ENCODE measurements around the gene CALHM6. TPM values are rescaled to one million over a fixed set of nuclear protein-coding genes. Genes with fewer than 3 reads are reported as not detected.

The CALHM6 gene
- total and polyA plus RNA-seq, 2 experiments from 2014 or later: 1.2 to 1.6 TPM

DNA sequence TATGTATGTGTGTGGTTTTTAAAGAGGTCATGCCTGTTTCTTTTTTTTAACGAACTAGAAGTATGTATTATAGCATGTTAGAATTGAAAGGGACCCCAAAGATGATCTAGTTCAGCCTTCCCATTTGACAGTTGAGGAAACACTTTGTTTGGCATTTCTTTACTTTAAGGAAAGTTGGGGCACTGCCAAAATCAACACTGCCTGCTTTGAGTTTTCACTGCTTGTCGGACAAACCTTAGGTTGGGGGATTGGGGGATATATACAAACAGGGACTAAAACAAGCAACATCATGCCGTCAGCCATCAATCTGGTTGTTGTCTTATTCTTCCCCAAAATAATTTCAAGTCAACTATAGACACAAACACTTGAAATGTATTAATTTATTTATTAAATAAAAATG lies 14.1 kb upstream of the CALHM6 start (continued):
- TF ChIP-seq, protein P1, sequence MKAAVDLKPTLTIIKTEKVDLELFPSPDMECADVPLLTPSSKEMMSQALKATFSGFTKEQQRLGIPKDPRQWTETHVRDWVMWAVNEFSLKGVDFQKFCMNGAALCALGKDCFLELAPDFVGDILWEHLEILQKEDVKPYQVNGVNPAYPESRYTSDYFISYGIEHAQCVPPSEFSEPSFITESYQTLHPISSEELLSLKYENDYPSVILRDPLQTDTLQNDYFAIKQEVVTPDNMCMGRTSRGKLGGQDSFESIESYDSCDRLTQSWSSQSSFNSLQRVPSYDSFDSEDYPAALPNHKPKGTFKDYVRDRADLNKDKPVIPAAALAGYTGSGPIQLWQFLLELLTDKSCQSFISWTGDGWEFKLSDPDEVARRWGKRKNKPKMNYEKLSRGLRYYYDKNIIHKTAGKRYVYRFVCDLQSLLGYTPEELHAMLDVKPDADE (IDR thresholded peaks at IDR 0.05): no peak
- no peak for TF ChIP-seq CREB1 (CRISPR knock-in tag; IDR thresholded peaks at IDR 0.05; ENCODE audit: low read depth)
- TF ChIP-seq, protein P2, sequence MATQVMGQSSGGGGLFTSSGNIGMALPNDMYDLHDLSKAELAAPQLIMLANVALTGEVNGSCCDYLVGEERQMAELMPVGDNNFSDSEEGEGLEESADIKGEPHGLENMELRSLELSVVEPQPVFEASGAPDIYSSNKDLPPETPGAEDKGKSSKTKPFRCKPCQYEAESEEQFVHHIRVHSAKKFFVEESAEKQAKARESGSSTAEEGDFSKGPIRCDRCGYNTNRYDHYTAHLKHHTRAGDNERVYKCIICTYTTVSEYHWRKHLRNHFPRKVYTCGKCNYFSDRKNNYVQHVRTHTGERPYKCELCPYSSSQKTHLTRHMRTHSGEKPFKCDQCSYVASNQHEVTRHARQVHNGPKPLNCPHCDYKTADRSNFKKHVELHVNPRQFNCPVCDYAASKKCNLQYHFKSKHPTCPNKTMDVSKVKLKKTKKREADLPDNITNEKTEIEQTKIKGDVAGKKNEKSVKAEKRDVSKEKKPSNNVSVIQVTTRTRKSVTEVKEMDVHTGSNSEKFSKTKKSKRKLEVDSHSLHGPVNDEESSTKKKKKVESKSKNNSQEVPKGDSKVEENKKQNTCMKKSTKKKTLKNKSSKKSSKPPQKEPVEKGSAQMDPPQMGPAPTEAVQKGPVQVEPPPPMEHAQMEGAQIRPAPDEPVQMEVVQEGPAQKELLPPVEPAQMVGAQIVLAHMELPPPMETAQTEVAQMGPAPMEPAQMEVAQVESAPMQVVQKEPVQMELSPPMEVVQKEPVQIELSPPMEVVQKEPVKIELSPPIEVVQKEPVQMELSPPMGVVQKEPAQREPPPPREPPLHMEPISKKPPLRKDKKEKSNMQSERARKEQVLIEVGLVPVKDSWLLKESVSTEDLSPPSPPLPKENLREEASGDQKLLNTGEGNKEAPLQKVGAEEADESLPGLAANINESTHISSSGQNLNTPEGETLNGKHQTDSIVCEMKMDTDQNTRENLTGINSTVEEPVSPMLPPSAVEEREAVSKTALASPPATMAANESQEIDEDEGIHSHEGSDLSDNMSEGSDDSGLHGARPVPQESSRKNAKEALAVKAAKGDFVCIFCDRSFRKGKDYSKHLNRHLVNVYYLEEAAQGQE (IDR thresholded peaks at IDR 0.05; ENCODE audit: unreplicated experiment): no peak

DNA sequence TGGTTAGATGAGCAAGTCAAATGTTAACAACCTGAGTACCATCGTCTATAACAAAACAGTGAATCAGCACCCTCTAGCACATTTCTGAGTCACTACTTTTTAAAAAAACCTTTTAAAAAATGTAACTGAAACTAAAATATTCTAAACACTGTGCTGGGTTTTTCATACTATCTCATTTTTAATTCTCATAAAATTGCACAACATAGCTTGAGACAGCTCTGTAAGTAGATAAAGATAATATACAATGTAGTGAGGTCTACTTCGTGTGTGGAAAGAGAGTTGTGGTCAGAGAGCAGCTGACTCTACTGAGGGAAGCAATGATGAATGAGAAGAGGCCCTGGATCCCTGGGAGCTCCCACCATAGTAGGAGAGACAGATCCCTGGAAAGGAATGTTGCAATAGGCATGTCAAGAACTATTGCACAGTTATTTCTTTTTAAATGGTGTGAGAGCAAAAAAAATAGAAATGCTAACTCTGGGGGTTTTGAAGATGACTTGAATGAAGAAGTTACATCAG lies 13.6 kb upstream of the CALHM6 start:
- no peak overlapping the region for H3K27ac ChIP-seq (ENCODE audit: low read depth)
- ATAC-seq: no peak
- TF ChIP-seq STAT1 (IDR thresholded peaks at IDR 0.05; ENCODE audit: unreplicated experiment) (no peak), POLR2AphosphoS5 (IDR thresholded peaks at IDR 0.05; ENCODE audit: low read depth) (no peak), EZH2 (IDR thresholded peaks at IDR 0.05; ENCODE audit: low read depth, unreplicated experiment) (no peak), JUNB (IDR thresholded peaks at IDR 0.05; ENCODE audit: unreplicated experiment) (no peak), EZH2phosphoT487 (IDR thresholded peaks at IDR 0.05; ENCODE audit: unreplicated experiment) (no peak), ZNF114 (CRISPR knock-in tag; IDR thresholded peaks at IDR 0.05) (no peak), NANOG (IDR thresholded peaks at IDR 0.05; ENCODE audit: borderline replicate concordance) (no peak), CREB1 (CRISPR knock-in tag; IDR thresholded peaks at IDR 0.05; ENCODE audit: low read depth) (no peak)
- TF ChIP-seq, protein P3, sequence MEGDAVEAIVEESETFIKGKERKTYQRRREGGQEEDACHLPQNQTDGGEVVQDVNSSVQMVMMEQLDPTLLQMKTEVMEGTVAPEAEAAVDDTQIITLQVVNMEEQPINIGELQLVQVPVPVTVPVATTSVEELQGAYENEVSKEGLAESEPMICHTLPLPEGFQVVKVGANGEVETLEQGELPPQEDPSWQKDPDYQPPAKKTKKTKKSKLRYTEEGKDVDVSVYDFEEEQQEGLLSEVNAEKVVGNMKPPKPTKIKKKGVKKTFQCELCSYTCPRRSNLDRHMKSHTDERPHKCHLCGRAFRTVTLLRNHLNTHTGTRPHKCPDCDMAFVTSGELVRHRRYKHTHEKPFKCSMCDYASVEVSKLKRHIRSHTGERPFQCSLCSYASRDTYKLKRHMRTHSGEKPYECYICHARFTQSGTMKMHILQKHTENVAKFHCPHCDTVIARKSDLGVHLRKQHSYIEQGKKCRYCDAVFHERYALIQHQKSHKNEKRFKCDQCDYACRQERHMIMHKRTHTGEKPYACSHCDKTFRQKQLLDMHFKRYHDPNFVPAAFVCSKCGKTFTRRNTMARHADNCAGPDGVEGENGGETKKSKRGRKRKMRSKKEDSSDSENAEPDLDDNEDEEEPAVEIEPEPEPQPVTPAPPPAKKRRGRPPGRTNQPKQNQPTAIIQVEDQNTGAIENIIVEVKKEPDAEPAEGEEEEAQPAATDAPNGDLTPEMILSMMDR (conservative IDR thresholded peaks at IDR 0.05; ENCODE audit: low read depth in 2 of 2): no peak; a peak in 1 of 4 replicates
- TF ChIP-seq, protein P1 (IDR thresholded peaks at IDR 0.05): no peak
- TF ChIP-seq, protein P2 (IDR thresholded peaks at IDR 0.05; ENCODE audit: unreplicated experiment): no peak

More for the DNA sequence above, 13.6 kb upstream of the CALHM6 start:
- Mint-ChIP-seq H3K27me3 (ENCODE audit: insufficient read depth, low read depth, poor library complexity) (no peaks in the 10 kb centered on the region), H3K9me3 (no peaks in the 10 kb centered on the region), H3K4me1 (peaks cover 20% of the 10 kb centered on the region; the same call in 2 of the 3 replicates), H3K27ac (no peak overlapping the region; the same call in 1 of the 2 replicates), H3K36me3 (ENCODE audit: low read depth) (no peaks in the 10 kb centered on the region), H3K4me3 (no peak overlapping the region)
- H3K4me1 ChIP-seq (ENCODE audit: insufficient read depth): peaks cover 12% of the 10 kb centered on the region
- no peaks in the 10 kb centered on the region for H3K9me2 ChIP-seq (ENCODE audit: insufficient read depth)
- no peaks in the 10 kb centered on the region for H3K36me3 ChIP-seq (ENCODE audit: insufficient read depth)
- no peaks in the 10 kb centered on the region for H3F3A ChIP-seq (replicated peaks; ENCODE audit: low read depth)
- no peak overlapping the region for H3K4me3 ChIP-seq
- H3K79me2 ChIP-seq (replicated peaks; ENCODE audit: insufficient read depth): no peaks in the 10 kb centered on the region
- no peak overlapping the region for H2AFZ ChIP-seq
- H3K4me2 ChIP-seq: no peak overlapping the region
- H3K27me3 ChIP-seq (ENCODE audit: insufficient read depth): no peaks in the 10 kb centered on the region
- H4K20me1 ChIP-seq (replicated peaks; ENCODE audit: insufficient read depth): no peaks in the 10 kb centered on the region
- DNase-seq (ENCODE audit: low spot score): no peak
